ENCODE results near the gene ASAP2. TPM values are rescaled to one million over a fixed set of nuclear protein-coding genes. Genes with fewer than 3 reads are reported as not detected.

Gene ASAP2
- total RNA-seq, 2 experiments from 2014 or later: 0.27 TPM; not detected in 1

GRCh38 chr2:9365498-9366019 is 158.9 kb downstream of the ASAP2 start:
- CTCF ChIA-PET (ENCODE audit: unreplicated experiment): interaction anchor here (0.9 kb wide), 1 partner anchor 23 kb away, joined by 4 read pairs; no protein-coding TSS in a partner anchor

DNA sequence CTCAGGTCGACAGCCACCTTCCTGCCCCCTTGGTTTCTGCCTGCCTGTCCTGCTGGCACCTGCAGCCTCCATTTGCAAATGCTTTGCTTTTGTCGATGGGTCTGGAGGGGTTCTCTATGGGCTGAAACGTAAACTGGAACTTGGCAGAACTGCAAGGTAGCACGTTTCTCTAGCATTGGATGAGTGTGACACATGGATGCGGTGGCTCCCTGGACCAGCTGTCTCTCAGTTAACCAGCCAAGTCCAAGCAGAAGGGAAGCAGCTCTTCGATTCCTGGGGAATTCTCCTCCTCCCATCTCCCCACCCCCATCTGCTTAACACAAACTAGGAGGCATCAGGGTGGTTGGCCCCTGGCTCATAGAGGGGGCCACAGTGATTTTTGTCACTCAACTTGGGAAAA is 159.4 kb downstream of the ASAP2 start:
- Histone ChIP-seq H3K4me3 (ENCODE audit: low read depth, low read length, poor library complexity, severe bottlenecking) (no peak overlapping the region), H4K20me1 (ENCODE audit: insufficient read depth, low read length) (no peaks in the 10 kb centered on the region), H3K9me2 (ENCODE audit: insufficient read depth, low read length) (no peaks in the 10 kb centered on the region), H2AFZ (ENCODE audit: low read length) (no peak overlapping the region), H3K4me1 (ENCODE audit: insufficient read depth, low read length, poor library complexity, severe bottlenecking) (no peaks in the 10 kb centered on the region), H3K9me3 (ENCODE audit: low read length) (no peaks in the 10 kb centered on the region), H3K36me3 (ENCODE audit: insufficient read depth, low read length) (no peaks in the 10 kb centered on the region), H3K79me2 (ENCODE audit: insufficient read depth, low read depth, low read length) (no peaks in the 10 kb centered on the region), H3K27ac (ENCODE audit: low read depth, low read length, poor library complexity, severe bottlenecking) (no peak overlapping the region), H3K4me2 (ENCODE audit: low read length) (no peak overlapping the region)
- ChIA-PET POLR2A (interaction anchor here (0.7 to 1.2 kb wide), 4 partner anchors 8 to 45 kb away, joined by 3 read pairs; no protein-coding TSS in a partner anchor), CTCF (ENCODE audit: unreplicated experiment) (interaction anchor here (0.6 kb wide), 1 partner anchor 1939 kb away, joined by 3 read pairs; no protein-coding TSS in a partner anchor)
- no peak for TF ChIP-seq EZH2phosphoT487 (IDR thresholded peaks at IDR 0.05; ENCODE audit: borderline replicate concordance, low read depth, low read length)
- TF ChIP-seq, protein P1, sequence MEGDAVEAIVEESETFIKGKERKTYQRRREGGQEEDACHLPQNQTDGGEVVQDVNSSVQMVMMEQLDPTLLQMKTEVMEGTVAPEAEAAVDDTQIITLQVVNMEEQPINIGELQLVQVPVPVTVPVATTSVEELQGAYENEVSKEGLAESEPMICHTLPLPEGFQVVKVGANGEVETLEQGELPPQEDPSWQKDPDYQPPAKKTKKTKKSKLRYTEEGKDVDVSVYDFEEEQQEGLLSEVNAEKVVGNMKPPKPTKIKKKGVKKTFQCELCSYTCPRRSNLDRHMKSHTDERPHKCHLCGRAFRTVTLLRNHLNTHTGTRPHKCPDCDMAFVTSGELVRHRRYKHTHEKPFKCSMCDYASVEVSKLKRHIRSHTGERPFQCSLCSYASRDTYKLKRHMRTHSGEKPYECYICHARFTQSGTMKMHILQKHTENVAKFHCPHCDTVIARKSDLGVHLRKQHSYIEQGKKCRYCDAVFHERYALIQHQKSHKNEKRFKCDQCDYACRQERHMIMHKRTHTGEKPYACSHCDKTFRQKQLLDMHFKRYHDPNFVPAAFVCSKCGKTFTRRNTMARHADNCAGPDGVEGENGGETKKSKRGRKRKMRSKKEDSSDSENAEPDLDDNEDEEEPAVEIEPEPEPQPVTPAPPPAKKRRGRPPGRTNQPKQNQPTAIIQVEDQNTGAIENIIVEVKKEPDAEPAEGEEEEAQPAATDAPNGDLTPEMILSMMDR (conservative IDR thresholded peaks at IDR 0.05; ENCODE audit: low read length): no peak
- intact Hi-C loops (cut with micrococcal nuclease; ENCODE audit: unreplicated experiment): no loop called here
- no peak for DNase-seq (ENCODE audit: low spot score)
- BruUV-seq (replicated peaks): no TSS peak

More at GRCh38 chr2:9365498-9366019, 158.9 kb downstream of the ASAP2 start:
- H3K4me2 ChIP-seq (ENCODE audit: low read length): no peak overlapping the region
- no peak overlapping the region for H3K4me3 ChIP-seq (ENCODE audit: low read depth, low read length, poor library complexity, severe bottlenecking)
- H3K79me2 ChIP-seq (ENCODE audit: insufficient read depth, low read depth, low read length): no peaks in the 10 kb centered on the region
- H3K36me3 ChIP-seq (ENCODE audit: insufficient read depth, low read length): no peaks in the 10 kb centered on the region
- no peak for DNase-seq (ENCODE audit: low spot score)
- BruUV-seq (replicated peaks): no TSS peak
- H4K20me1 ChIP-seq (ENCODE audit: insufficient read depth, low read length): no peaks in the 10 kb centered on the region
- H3K27ac ChIP-seq (ENCODE audit: low read depth, low read length, poor library complexity, severe bottlenecking): no peak overlapping the region
- intact Hi-C loops (cut with micrococcal nuclease; ENCODE audit: unreplicated experiment): no loop called here
- H3K4me1 ChIP-seq (ENCODE audit: insufficient read depth, low read length, poor library complexity, severe bottlenecking): no peaks in the 10 kb centered on the region
- no peak overlapping the region for H2AFZ ChIP-seq (ENCODE audit: low read length)
- POLR2A ChIA-PET: interaction anchor here (0.7 to 1.2 kb wide), 3 partner anchors 9 to 45 kb away, joined by 3 read pairs; no protein-coding TSS in a partner anchor
- no peaks in the 10 kb centered on the region for H3K9me2 ChIP-seq (ENCODE audit: insufficient read depth, low read length)
- TF ChIP-seq EZH2phosphoT487 (IDR thresholded peaks at IDR 0.05; ENCODE audit: borderline replicate concordance, low read depth, low read length): no peak
- TF ChIP-seq, protein P1 (conservative IDR thresholded peaks at IDR 0.05; ENCODE audit: low read length): no peak
- H3K9me3 ChIP-seq (ENCODE audit: low read length): no peaks in the 10 kb centered on the region

DNA sequence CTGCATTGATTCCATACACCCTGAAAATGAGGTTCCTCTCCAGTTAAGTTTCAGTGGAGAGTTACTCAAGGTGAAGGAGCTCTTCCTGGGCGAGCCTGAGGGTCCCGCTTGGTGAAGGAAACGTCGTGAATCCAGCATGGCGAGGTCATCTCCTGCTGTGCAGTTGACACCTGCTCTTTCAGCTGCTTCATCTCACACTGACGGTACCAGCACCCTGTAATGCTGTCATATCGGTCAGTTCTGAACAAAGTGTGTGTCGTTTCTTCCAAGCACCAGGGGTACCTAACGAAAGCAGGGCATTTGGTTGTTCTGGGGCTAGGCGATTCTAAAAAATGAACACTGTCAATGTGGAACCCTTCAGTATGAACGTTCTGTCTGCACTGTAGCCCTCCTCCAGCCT is 164.1 kb downstream of the ASAP2 start:
- H3K9me3 ChIP-seq (ENCODE audit: low read length): no peaks in the 10 kb centered on the region
- TF ChIP-seq, protein P1 (conservative IDR thresholded peaks at IDR 0.05; ENCODE audit: low read length): no peak
- no peak for TF ChIP-seq EZH2phosphoT487 (IDR thresholded peaks at IDR 0.05; ENCODE audit: borderline replicate concordance, low read depth, low read length)
- BruUV-seq (replicated peaks): no TSS peak
- no peaks in the 10 kb centered on the region for H4K20me1 ChIP-seq (ENCODE audit: insufficient read depth, low read length)
- ChIA-PET CTCF (ENCODE audit: unreplicated experiment) (interaction anchor here (0.7 kb wide), 1 partner anchor 229 kb away, joined by 4 read pairs; no protein-coding TSS in a partner anchor), POLR2A (no interaction called here)
- no peaks in the 10 kb centered on the region for H3K9me2 ChIP-seq (ENCODE audit: insufficient read depth, low read length)
- H3K4me3 ChIP-seq (ENCODE audit: low read depth, low read length, poor library complexity, severe bottlenecking): no peak overlapping the region
- DNase-seq (ENCODE audit: low spot score): no peak
- H3K79me2 ChIP-seq (ENCODE audit: insufficient read depth, low read depth, low read length): no peaks in the 10 kb centered on the region
- no peak overlapping the region for H3K4me2 ChIP-seq (ENCODE audit: low read length)
- no peak overlapping the region for H3K27ac ChIP-seq (ENCODE audit: low read depth, low read length, poor library complexity, severe bottlenecking)
- peaks cover 30% of the 10 kb centered on the region for H3K4me1 ChIP-seq (ENCODE audit: insufficient read depth, low read length, poor library complexity, severe bottlenecking)
- intact Hi-C loops (cut with micrococcal nuclease; ENCODE audit: unreplicated experiment): loop anchor here (1.0 to 5.0 kb wide), 2 partner anchors 163 to 228 kb away; partner anchors contain the start of gene ASAP2
- H3K36me3 ChIP-seq (ENCODE audit: insufficient read depth, low read length): no peaks in the 10 kb centered on the region
- H2AFZ ChIP-seq (ENCODE audit: low read length): no peak overlapping the region
